ENCODE measurements around the gene CREBBP. TPM values are rescaled to one million over a fixed set of nuclear protein-coding genes. Genes with fewer than 3 reads are reported as not detected.

CREBBP gene
- total RNA-seq, 4 donors from 2014 or later, result 61.2 to 119 (median 77.4) TPM

- no peak for TF ChIP-seq CTCF (IDR thresholded peaks at IDR 0.05; ENCODE audit: low read depth)
Measured at GRCh38 chr16:3846595-3847091, 33.9 kb downstream of the CREBBP start.

- no peak for TF ChIP-seq CTCF (IDR thresholded peaks at IDR 0.05; ENCODE audit: low read depth)
Measured at GRCh38 chr16:3846087-3846486, 34.4 kb downstream of the CREBBP start.

- TF ChIP-seq CTCF (IDR thresholded peaks at IDR 0.05; ENCODE audit: low read depth), result no peak
Measured at GRCh38 chr16:3842994-3843393, 37.5 kb downstream of the CREBBP start.

GRCh38 chr16:3841729-3842508 is 38.6 kb downstream of the CREBBP start:
- no peak for TF ChIP-seq CTCF (IDR thresholded peaks at IDR 0.05; ENCODE audit: low read depth)

- TF ChIP-seq CTCF (IDR thresholded peaks at IDR 0.05; ENCODE audit: low read depth), result no peak
Measured at GRCh38 chr16:3839402-3840184, 40.9 kb downstream of the CREBBP start.

GRCh38 chr16:3838600-3839401 is 41.7 kb downstream of the CREBBP start:
- TF ChIP-seq CTCF (IDR thresholded peaks at IDR 0.05; ENCODE audit: low read depth), result no peak
